Astrocyte of the spinal cord (primary cell): ENCODE results near the gene PHLPP2.
"Not testable (repeated sequence)": the region's sequence is repeated elsewhere in the genome, so short reads cannot be mapped to it uniquely, and the experiment has no call there.

Experiments
- DNase-seq: peaks from one replicate; pipeline ENCODE4 v3.0.0; 2011; ENCODE audit warnings: low read depth, low spot score
- H3K4me3 ChIP-seq: 2 replicates; pipeline ENCODE4 v1.5.1; 2011; ENCODE audit warnings: low read depth, mild to moderate bottlenecking, low read length, moderate library complexity
- in situ Hi-C: cut with HindIII; loops from 2 replicates; pipeline ENCODE4 v1.10.0; 2017; ENCODE audit warnings: low sequenced_read_pairs
- TF ChIP-seq, protein P1 (sequence below): IDR thresholded peaks from 2 replicates; pipeline ENCODE4 v1.5.1; 2012; ENCODE audit warnings: low read depth, mild to moderate bottlenecking, low read length, inconsistent platforms

PHLPP2 gene

DNA sequence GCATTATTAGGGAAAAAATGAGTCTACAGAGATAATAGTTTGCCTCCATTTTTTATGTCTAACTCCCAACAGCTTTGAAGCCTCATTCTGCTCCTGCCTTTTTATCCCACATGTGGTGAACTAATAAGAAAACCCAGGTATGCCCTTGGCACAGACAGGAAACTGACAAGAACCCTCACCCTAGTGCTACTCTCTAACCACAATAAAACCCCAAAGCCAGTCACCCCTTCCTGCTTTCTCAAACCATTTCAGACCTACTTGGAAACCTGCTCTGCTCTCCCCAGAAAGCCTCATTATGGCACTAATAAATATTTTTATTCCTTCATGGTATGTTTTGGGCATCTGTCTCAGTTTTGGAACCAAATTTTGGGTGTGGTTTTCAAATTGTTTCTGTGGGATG, 102.4 kb downstream of the PHLPP2 start:
- no peak for DNase-seq
- H3K4me3 ChIP-seq, result no peak overlapping the region
- TF ChIP-seq, protein P1, sequence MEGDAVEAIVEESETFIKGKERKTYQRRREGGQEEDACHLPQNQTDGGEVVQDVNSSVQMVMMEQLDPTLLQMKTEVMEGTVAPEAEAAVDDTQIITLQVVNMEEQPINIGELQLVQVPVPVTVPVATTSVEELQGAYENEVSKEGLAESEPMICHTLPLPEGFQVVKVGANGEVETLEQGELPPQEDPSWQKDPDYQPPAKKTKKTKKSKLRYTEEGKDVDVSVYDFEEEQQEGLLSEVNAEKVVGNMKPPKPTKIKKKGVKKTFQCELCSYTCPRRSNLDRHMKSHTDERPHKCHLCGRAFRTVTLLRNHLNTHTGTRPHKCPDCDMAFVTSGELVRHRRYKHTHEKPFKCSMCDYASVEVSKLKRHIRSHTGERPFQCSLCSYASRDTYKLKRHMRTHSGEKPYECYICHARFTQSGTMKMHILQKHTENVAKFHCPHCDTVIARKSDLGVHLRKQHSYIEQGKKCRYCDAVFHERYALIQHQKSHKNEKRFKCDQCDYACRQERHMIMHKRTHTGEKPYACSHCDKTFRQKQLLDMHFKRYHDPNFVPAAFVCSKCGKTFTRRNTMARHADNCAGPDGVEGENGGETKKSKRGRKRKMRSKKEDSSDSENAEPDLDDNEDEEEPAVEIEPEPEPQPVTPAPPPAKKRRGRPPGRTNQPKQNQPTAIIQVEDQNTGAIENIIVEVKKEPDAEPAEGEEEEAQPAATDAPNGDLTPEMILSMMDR, result no peak
- in situ Hi-C loops, result no loop called here

DNA sequence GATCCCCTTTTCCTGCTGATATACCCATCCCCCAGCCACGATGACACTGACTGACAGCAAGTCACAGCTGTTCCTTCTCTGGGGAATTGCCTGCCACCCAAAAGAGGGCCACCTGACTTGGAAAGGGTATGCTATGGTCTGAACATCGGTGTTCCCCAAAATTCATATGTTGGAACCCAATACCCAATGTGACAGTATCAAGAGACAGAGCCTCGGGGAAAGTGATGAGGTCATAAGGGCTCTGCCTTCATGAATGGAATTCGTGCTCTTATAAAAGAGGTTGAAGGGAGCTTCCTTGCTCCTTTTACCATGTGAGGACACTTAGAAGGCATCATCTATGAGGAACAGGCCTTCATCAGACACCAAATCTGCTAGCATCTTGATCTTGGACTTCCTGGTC, 106.1 kb downstream of the PHLPP2 start:
- no peak overlapping the region for H3K4me3 ChIP-seq
- in situ Hi-C loops, result no loop called here
- no peak for DNase-seq
- TF ChIP-seq, protein P1, result no peak

DNA sequence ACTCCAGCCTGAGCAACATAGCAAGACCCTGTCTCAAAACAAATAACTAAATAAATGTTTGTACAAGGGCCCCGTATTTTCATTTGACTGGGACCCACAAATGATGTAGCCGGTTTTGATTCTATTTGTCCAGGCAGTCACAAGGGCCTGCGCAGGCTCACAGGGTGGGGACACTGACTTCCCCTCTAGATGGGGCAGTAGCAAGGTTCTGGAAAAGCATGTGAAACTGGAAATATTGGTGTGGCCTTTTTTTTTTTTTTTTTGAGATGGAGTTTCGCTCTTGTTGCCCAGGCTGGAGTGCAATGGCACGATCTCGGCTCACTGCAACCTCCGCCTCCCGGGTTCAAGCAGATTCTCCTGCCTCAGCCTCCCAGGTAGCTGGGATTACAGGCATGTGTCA, 109.5 kb downstream of the PHLPP2 start:
- H3K4me3 ChIP-seq, in situ Hi-C loops, DNase-seq: not testable (repeated sequence)

DNA sequence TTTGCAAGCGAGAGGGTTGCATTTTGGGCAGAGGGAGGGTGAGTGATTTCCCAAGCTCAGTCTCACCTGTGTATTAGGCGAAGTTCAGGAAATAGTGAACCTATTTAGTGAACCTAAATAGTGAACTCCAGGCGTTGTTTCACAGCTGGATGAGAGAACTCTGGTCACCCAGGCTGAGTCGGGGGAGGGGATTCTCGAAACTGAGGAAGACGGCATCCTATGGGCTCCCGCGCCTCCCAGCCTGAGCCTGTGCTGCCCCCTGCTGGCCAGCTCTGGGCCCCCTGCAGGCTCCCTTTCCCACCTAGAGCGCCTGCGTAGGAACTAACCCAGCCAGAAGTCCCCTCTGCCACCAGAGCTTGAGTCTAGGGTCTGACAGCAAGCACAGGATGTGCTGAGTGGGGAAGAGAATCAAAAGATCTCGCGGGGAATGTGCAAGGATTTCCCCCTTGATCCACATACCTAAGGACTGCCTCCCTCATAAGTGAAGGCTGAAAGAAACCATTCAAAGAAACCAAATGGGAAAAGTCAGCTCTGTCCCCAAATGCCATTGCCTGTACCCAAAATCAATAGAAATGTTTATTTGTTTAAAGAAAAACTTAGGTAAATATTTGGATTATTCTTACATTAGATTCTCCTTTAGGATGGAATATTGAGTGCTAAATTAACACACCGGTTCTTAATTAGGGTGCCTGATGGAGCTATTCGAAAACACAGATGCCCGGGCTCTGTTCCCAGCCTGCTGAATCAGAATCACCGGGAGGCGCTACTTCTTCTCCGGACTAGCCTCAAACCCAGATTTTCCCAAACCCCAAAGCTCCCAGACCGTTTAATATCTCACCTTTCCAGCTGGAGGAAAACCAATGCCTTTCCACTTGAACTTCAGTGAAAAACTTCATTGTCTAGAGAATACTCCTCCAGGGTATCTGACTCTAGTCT, 113.3 kb downstream of the PHLPP2 start:
- TF ChIP-seq, protein P1, result peak; percentile 89
- in situ Hi-C loops, result no loop called here
- DNase-seq, result peak; percentile 47
- H3K4me3 ChIP-seq, result no peak overlapping the region

DNA sequence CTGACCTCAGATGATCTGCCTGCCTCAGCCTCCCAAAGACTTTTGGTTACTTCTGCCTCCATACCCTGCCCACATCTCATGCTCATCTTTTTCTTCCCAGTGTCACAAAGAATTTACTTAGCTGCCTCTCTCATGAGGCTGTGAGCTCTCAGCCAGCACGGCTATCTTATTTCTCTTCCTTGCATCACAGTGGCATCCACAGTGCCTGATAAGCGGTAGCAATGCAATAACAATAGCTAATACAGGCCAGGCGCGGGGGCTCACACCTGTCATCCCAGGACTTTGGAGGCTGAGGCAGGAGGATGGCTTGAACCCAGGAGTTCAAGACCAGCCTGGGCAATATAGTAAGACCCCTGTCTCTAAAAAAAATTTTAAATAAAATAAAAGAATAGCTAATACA, 114.1 kb downstream of the PHLPP2 start:
- TF ChIP-seq, protein P1, result no peak
- DNase-seq, result no peak
- in situ Hi-C loops, result no loop called here
- no peak overlapping the region for H3K4me3 ChIP-seq

DNA sequence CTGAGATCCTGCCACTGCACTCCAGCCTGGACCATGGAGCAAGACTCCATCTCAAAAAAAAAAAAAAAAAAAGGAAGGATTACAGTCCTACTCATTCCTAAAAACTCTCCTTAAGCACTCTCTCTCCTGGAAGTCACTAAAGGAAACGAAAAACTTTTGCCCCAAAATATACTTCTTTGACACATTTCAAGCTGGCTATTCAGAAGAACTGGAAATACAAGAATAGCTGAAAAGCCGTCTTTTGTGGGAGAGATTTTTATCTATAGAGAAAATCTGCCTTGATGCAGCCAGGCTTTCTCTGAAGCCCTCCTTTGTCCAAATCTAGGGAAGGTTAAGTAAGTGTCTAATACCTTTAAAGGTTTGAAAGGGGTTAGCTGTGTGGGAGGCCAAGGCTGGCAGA, 115.4 kb downstream of the PHLPP2 start:
- TF ChIP-seq, protein P1, result no peak
- in situ Hi-C loops, result no loop called here

DNA sequence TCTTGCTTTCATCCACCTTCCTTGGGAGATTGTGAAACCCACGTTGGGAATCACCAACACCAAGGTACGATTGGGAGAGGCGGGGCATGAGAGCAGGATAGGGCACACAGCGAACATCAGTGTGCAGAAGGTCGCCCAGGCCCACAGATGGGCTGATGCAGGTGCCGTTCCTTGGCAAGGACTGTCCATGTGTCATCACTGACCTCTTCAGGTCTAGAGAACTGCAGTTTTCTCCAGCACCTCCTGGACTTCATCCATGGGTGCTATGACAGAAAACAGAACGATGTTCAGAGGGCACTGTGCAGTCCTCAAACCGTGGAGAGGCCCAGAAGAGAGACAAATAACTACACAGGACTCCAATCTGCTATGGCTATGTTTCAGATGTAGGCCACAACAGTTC, 123.7 kb downstream of the PHLPP2 start:
- in situ Hi-C loops, result no loop called here
- DNase-seq, result no peak
- TF ChIP-seq, protein P1, result no peak
- H3K4me3 ChIP-seq, result no peak overlapping the region

More for the DNA sequence above, 115.4 kb downstream of the PHLPP2 start:
- DNase-seq, result no peak
- no peak overlapping the region for H3K4me3 ChIP-seq

DNA sequence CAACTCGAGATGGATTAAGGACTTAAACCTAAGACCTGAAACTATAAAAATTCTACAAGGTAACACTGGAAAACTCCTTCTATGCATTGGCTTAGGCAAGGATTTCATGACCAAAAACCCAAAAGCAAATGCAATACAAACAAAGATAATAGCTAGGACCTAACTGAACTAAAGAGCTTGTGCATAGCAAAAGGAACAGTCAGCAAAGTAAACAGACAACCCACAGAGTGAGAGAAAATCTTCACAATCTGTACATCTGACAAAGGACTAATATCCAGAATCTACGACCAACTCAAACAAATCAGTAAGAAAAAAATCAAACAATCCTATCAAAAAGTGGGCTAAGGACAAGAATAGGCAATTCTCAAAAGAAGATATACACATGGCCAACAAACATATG, 126.1 kb downstream of the PHLPP2 start:
- in situ Hi-C loops, DNase-seq: not testable (repeated sequence)

DNA sequence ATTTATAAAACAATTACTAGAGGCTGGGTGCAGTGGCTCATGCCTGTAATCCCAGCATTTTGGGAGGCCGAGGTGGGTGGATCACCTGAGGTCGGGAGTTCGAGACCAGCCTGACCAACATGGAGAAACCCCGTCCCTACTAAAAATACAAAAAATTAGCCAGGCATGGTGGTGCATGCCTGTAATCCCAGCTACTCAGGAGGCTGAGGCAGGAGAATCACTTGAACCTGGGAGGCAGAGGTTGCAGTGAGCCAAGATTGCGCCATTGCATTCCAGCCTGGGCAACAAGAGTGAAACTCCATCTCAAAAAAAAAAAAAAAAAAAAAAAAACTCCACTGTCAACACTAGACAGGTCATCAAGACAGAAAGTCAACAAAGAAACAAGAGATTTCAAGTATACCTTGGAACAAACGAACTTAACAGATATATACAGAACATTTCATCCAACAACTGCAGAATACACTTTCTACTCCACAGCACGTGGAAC, 129.1 kb downstream of the PHLPP2 start:
- in situ Hi-C loops, DNase-seq, H3K4me3 ChIP-seq: not testable (repeated sequence)

More for the DNA sequence above, 126.1 kb downstream of the PHLPP2 start:
- not testable (repeated sequence) for H3K4me3 ChIP-seq
